ENCODE measurements around the gene KLF3. TPM values are rescaled to one million over a fixed set of nuclear protein-coding genes. Genes with fewer than 3 reads are reported as not detected.

Gene KLF3
- total and polyA plus RNA-seq, 9 of the 15 experiments (the other 6 are each of a cell fraction or from before 2014, with no cell fraction given), result 9.9 to 47.2 (median 18.1) TPM

DNA sequence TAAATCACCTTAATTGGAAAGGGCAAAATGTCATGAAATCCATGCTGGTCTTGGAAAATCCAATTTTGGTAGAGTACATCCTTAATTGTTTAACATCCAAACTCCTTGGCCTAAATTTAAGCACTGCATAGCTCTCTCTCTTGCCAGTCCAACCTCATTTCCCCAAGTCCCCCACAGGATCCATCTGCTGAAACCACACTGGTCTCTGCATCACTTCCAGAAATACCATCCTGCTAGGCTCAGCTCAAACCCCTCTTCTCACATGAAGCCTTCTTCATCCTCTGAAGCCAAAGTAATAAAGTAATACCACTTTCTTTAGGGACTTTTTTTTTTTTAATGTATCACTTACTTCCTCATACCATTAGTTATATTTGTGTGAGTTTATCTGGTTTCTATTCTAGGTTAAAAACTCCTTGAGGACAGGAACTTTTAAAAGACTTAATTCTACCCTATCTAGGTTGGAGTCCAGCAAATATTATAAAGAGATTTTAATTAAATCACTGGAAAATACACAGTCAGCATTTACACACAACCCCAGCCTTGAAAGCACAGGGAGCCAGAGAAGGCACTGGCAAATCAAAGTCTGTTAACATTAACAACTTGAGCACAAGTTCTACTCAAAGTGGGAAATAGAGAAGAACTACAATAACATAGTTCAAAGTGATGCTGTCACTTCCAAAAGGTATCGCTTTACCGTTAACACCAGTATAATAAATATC lies 16.7 kb upstream of the KLF3 start:
- Histone ChIP-seq H3K4me1 (replicated peaks in 1 of 2; ENCODE audit: control insufficient read depth in 2 of 2, insufficient read depth in 2 of 2, low read length in 2 of 2) (no peaks in the 10 kb centered on the region; a peak in 1 of 5 replicates), H3K27me3 (ENCODE audit: control insufficient read depth in 2 of 2, insufficient read depth in 2 of 2, low read length in 2 of 2) (no peaks in the 10 kb centered on the region), H3K36me3 (ENCODE audit: control insufficient read depth, insufficient read depth, low read length) (no peaks in the 10 kb centered on the region), H3K79me2 (ENCODE audit: control insufficient read depth, insufficient read depth, low read length) (no peaks in the 10 kb centered on the region), H3K9ac (ENCODE audit: insufficient read depth in 1 of 2, low read depth in 2 of 2, low read length in 2 of 2) (no peak overlapping the region), H3K4me2 (ENCODE audit: insufficient read depth, low read length) (no peak overlapping the region), H2AFZ (ENCODE audit: low read depth, low read length) (no peak overlapping the region), H3K4me3 (no peak overlapping the region), H4K20me1 (replicated peaks; ENCODE audit: control insufficient read depth, insufficient read depth, low read length) (no peaks in the 10 kb centered on the region), H3K9me3 (replicated peaks; ENCODE audit: control insufficient read depth, insufficient read depth, low read depth, low read length) (no peaks in the 10 kb centered on the region), H3K9me1 (ENCODE audit: control insufficient read depth, insufficient read depth, low read length) (no peaks in the 10 kb centered on the region), H3K27ac (ENCODE audit: extremely low read depth, low read depth, low read length) (no peak overlapping the region)
- intact Hi-C loops (cut with micrococcal nuclease), result no loop called here
- DNase-seq (ENCODE audit: extremely low read depth in 1 of 4, low spot score in 3 of 4) (no peak), ATAC-seq (no peak), FAIRE-seq (no peak)
- ChIA-PET CTCF (ENCODE audit: low intra/inter-chr PET ratio) (interaction anchor here (0.6 kb wide), 1 partner anchor 33 kb away, joined by 3 read pairs; no protein-coding TSS in a partner anchor), POLR2A (interaction anchor here (0.7 to 1.1 kb wide), 2 partner anchors 12 to 1782 kb away, joined by 3 to 4 read pairs; no protein-coding TSS in a partner anchor)
- in situ Hi-C loops (cut with MboI), result no loop called here
- WGBS (ENCODE audit: insufficient coverage, low coverage, missing lambda C conversion rate), result 72% methylated on average over 2 of the region's 2 CpGs
- no TSS peak for BruUV-seq (replicated peaks)
- TF ChIP-seq, protein P1, sequence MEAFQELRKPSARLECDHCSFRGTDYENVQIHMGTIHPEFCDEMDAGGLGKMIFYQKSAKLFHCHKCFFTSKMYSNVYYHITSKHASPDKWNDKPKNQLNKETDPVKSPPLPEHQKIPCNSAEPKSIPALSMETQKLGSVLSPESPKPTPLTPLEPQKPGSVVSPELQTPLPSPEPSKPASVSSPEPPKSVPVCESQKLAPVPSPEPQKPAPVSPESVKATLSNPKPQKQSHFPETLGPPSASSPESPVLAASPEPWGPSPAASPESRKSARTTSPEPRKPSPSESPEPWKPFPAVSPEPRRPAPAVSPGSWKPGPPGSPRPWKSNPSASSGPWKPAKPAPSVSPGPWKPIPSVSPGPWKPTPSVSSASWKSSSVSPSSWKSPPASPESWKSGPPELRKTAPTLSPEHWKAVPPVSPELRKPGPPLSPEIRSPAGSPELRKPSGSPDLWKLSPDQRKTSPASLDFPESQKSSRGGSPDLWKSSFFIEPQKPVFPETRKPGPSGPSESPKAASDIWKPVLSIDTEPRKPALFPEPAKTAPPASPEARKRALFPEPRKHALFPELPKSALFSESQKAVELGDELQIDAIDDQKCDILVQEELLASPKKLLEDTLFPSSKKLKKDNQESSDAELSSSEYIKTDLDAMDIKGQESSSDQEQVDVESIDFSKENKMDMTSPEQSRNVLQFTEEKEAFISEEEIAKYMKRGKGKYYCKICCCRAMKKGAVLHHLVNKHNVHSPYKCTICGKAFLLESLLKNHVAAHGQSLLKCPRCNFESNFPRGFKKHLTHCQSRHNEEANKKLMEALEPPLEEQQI (IDR thresholded peaks at IDR 0.05), result no peak
- TF ChIP-seq, protein P2, sequence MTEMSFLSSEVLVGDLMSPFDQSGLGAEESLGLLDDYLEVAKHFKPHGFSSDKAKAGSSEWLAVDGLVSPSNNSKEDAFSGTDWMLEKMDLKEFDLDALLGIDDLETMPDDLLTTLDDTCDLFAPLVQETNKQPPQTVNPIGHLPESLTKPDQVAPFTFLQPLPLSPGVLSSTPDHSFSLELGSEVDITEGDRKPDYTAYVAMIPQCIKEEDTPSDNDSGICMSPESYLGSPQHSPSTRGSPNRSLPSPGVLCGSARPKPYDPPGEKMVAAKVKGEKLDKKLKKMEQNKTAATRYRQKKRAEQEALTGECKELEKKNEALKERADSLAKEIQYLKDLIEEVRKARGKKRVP (CRISPR knock-in tag; IDR thresholded peaks at IDR 0.05), result no peak
- peak; percentile 52; the same call in 1 of the 2 replicates for TF ChIP-seq MAFG (tag; conservative IDR thresholded peaks at IDR 0.05)
- TF ChIP-seq COPS2 (conservative IDR thresholded peaks at IDR 0.05), result no peak
- TF ChIP-seq ETV6 (IDR thresholded peaks at IDR 0.05; ENCODE audit: borderline replicate concordance in 1 of 2, low read depth in 2 of 2, low read length in 1 of 2), result no peak
- TF ChIP-seq ETV6 (CRISPR knock-in tag; IDR thresholded peaks at IDR 0.05; ENCODE audit: borderline replicate concordance), result no peak
- TF ChIP-seq ZNF384 (IDR thresholded peaks at IDR 0.05; ENCODE audit: low read depth, low read length), result no peak
- TF ChIP-seq ZNF395 (CRISPR knock-in tag; IDR thresholded peaks at IDR 0.05), result no peak
- peak; percentile 86 for TF ChIP-seq ZNF316 (IDR thresholded peaks at IDR 0.05)
- TF ChIP-seq CTCFL (IDR thresholded peaks at IDR 0.05; ENCODE audit: borderline replicate concordance, insufficient read depth, low read depth, low read length, poor library complexity, severe bottlenecking), result no peak
- peak; percentile 72 for TF ChIP-seq MAFF (IDR thresholded peaks at IDR 0.05; ENCODE audit: low read length)
- TF ChIP-seq BRD9 (IDR thresholded peaks at IDR 0.05; ENCODE audit: low read depth, partially characterized antibody), result no peak
- TF ChIP-seq U2AF2 (optimal IDR thresholded peaks at IDR 0.05; ENCODE audit: low read depth, low read length), result no peak
- no peak for TF ChIP-seq NFE2 (IDR thresholded peaks at IDR 0.05; ENCODE audit: low read depth)
- TF ChIP-seq CSDE1 (IDR thresholded peaks at IDR 0.05), result no peak
- TF ChIP-seq TAF15 (IDR thresholded peaks at IDR 0.05; ENCODE audit: low read depth, low read length), result no peak

Data from K562 (cell line).